Testis (tissue), 3 donors: ENCODE results near the gene ANO9. TPM values are rescaled to one million over a fixed set of nuclear protein-coding genes. Genes with fewer than 3 reads are reported as not detected.

Source experiments
- DNase-seq: peaks from one replicate; pipeline ENCODE4 v3.0.0-alpha.2; 2019
- H3K27ac ChIP-seq, 2 donors: fragments of 200-600 bp; sonication (generic); one replicate each; pipeline ENCODE4 v1.5.1; 2019
- H3K27me3 ChIP-seq: fragments of 200-600 bp; sonication (generic); one replicate; pipeline ENCODE4 v1.5.1; 2019
- H3K36me3 ChIP-seq: fragments of 200-600 bp; sonication (generic); one replicate; pipeline ENCODE4 v1.5.1; 2017; ENCODE audit warnings: low read depth; ENCODE audit errors: missing control alignments
- H3K4me1 ChIP-seq: fragments of 200-600 bp; sonication (generic); one replicate; pipeline ENCODE4 v1.5.1; 2019
- H3K4me3 ChIP-seq, 2 donors: fragments of 200-600 bp; sonication (generic); one replicate each; pipeline ENCODE4 v1.5.1; 2017 to 2019
- H3K9me3 ChIP-seq: fragments of 200-600 bp; sonication (generic); one replicate; pipeline ENCODE4 v1.5.1; 2017
- POLR2A ChIP-seq: fragments of 450-650 bp; IDR thresholded peaks from one replicate; pipeline ENCODE4 v1.6.1; 2017; ENCODE audit warnings: antibody characterized with exemption, mild to moderate bottlenecking, moderate library complexity
- WGBS, 2 donors: methylation state at CpG; one replicate each; pipeline ENCODE4 v1.1.5; 2018; 5-methylcytosine and 5-hydroxymethylcytosine counted together
- intact Hi-C: fragments of 100-400 bp; cut with DNase I; formaldehyde crosslinking; loops from one replicate; pipeline ENCODE4 v1.15.1; 2023; ENCODE audit warnings: low total_unique reads
- polyA plus RNA-seq: library from polyadenylated mRNA; stranded (reverse); fragments of 350-450 nt; fragmentation: Illumina TruSeq; extraction: RNeasy Lipid Tissue Mini Kit (QIAGEN cat#74804); gene quantifications from one replicate; pipeline ENCODE4 v1.2.3, GENCODE V29; 2014; ENCODE audit warnings: low read depth, low replicate concordance; ENCODE audit not compliant: insufficient read depth
- total RNA-seq, 2 donors: library from RNA; depleted of rRNA; stranded (reverse); fragments of >200 nt; gene quantifications; one replicate each; pipeline ENCODE4 v1.2.3, GENCODE V29; 2016
- TF ChIP-seq, protein P1 (sequence below), 3 experiments: fragments of 450-650 bp in 2 of 3; fragments of 200-600 bp in 1 of 3; sonication (generic) in 1 of 3; IDR thresholded peaks; one replicate each; pipeline ENCODE4 v1.5.1; 2016 to 2019; ENCODE audit warnings: antibody characterized with exemption in 3 of 3, mild to moderate bottlenecking in 2 of 3, moderate library complexity in 1 of 3

The ANO9 gene
- total and polyA plus RNA-seq, 3 donors from 2014 or later: 1.6 to 2.9 (median 1.9) TPM

DNA sequence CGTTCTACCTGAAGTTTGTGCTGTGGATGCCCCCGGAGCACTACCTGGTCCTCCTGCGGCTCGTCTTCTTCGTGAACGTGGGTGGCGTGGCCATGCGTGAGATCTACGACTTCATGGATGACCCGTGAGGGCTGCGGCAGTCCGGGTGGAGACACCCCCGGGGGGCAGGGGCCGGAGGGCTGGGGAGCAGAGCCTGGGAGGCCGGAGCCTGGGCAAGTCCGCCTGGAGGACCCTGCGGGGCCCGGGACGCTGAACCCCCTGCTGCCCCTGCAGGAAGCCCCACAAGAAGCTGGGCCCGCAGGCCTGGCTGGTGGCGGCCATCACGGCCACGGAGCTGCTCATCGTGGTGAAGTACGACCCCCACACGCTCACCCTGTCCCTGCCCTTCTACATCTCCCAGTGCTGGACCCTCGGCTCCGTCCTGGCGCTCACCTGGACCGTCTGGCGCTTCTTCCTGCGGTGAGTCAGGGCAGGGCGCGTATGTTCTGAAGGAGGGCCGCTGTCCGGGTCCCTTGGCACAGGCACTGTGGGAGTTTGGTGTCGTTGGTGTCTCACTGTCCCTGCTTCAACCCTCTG is 47.9 kb upstream of the ANO9 start:
- no peaks in the 10 kb centered on the region for H3K36me3 ChIP-seq
- DNase-seq: no peak
- intact Hi-C loops: no loop called here
- no peak overlapping the region for H3K4me3 ChIP-seq
- no peaks in the 10 kb centered on the region for H3K27me3 ChIP-seq
- no peak overlapping the region for H3K27ac ChIP-seq
- TF ChIP-seq, protein P1, sequence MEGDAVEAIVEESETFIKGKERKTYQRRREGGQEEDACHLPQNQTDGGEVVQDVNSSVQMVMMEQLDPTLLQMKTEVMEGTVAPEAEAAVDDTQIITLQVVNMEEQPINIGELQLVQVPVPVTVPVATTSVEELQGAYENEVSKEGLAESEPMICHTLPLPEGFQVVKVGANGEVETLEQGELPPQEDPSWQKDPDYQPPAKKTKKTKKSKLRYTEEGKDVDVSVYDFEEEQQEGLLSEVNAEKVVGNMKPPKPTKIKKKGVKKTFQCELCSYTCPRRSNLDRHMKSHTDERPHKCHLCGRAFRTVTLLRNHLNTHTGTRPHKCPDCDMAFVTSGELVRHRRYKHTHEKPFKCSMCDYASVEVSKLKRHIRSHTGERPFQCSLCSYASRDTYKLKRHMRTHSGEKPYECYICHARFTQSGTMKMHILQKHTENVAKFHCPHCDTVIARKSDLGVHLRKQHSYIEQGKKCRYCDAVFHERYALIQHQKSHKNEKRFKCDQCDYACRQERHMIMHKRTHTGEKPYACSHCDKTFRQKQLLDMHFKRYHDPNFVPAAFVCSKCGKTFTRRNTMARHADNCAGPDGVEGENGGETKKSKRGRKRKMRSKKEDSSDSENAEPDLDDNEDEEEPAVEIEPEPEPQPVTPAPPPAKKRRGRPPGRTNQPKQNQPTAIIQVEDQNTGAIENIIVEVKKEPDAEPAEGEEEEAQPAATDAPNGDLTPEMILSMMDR (IDR thresholded peaks at IDR 0.05): no peak
- no peak for TF ChIP-seq POLR2A
- WGBS, 2 donors: 92 to 93% methylated on average over 14 to 37 of the region's 37 CpGs
- H3K9me3 ChIP-seq: no peaks in the 10 kb centered on the region
- no peaks in the 10 kb centered on the region for H3K4me1 ChIP-seq

DNA sequence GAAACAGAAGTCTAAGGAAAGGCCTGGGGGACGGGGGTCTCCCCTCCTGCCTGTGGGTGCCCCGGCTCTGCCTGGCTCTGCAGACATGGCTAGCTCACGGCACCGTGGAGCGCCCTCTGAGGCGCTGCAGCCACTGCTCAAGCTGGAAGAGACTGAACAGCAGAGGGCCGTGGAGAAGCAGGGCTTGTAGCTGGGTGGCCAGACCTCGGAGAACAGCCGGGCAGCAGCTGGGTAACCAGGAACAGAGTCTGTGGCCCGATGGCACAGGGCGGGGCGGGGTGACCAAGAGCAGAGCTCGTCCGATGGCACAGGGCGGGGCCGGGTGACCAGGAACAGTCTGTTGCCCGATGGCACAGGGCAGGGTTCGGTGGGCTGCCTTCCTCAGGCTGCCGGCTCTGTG is 47.2 kb upstream of the ANO9 start:
- intact Hi-C loops: no loop called here
- no peaks in the 10 kb centered on the region for H3K9me3 ChIP-seq
- no peaks in the 10 kb centered on the region for H3K4me1 ChIP-seq
- WGBS, 2 donors: 87 to 97% methylated on average over 11 to 18 of the region's 19 CpGs
- TF ChIP-seq, protein P1 (IDR thresholded peaks at IDR 0.05): no peak
- TF ChIP-seq POLR2A: no peak
- no peaks in the 10 kb centered on the region for H3K27me3 ChIP-seq
- no peak overlapping the region for H3K27ac ChIP-seq
- DNase-seq: no peak
- H3K4me3 ChIP-seq: no peak overlapping the region
- no peaks in the 10 kb centered on the region for H3K36me3 ChIP-seq

DNA sequence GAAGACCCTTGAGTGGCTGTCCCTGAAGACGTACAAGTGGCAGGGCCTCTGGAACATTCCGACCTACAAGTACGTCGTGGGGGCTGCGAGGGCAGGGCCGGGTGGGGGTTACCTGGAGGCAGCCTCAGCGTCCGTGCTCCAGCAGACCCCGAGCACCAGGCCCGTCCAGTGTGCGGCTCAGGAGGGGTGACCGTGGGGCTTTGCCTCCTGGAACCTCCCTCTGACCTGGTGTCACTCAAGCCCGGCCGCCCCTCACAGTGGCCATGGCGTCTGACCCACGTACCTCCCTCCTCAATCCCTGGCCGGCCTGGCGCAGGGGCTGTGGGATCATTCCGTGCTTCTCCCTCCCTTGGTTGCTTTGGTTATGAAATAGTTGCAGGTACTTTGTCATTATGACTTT is 46.8 kb upstream of the ANO9 start:
- no peak for DNase-seq
- no peak overlapping the region for H3K4me3 ChIP-seq
- H3K27ac ChIP-seq: no peak overlapping the region
- WGBS, 2 donors: 90 to 92% methylated on average over 9 to 19 of the region's 19 CpGs
- no peaks in the 10 kb centered on the region for H3K36me3 ChIP-seq
- TF ChIP-seq, protein P1 (IDR thresholded peaks at IDR 0.05): no peak
- TF ChIP-seq POLR2A: no peak
- H3K4me1 ChIP-seq: no peaks in the 10 kb centered on the region
- intact Hi-C loops: no loop called here
- H3K9me3 ChIP-seq: no peaks in the 10 kb centered on the region
- no peaks in the 10 kb centered on the region for H3K27me3 ChIP-seq

DNA sequence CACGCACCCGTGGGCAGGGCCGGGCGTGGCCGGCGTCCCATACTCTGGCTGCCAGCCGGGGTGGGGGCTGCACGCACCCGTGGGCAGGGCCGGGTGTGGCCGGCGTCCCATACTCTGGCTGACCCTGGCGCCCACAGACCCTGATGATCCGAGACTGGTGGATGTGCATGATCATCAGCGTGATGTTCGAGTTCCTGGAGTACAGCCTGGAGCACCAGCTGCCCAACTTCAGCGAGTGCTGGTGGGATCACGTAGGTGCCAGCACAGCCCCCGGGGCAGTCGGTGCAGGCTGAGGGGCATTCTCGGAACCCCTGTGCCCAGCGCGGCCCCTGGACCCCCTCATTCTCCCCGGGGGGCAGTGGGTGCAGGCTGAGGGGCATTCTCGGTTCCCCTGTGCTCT is 46.3 kb upstream of the ANO9 start:
- Histone ChIP-seq H3K27ac (no peak overlapping the region), H3K9me3 (no peaks in the 10 kb centered on the region), H3K27me3 (no peaks in the 10 kb centered on the region), H3K36me3 (no peaks in the 10 kb centered on the region), H3K4me1 (no peaks in the 10 kb centered on the region), H3K4me3 (no peak overlapping the region)
- intact Hi-C loops: no loop called here
- 90% methylated on average over 22 of the region's 25 CpGs; no CpG with 5 or more reads in 1 of the 2 donors for WGBS, 2 donors
- TF ChIP-seq, protein P1 (IDR thresholded peaks at IDR 0.05): no peak
- TF ChIP-seq POLR2A: no peak
- no peak for DNase-seq

DNA sequence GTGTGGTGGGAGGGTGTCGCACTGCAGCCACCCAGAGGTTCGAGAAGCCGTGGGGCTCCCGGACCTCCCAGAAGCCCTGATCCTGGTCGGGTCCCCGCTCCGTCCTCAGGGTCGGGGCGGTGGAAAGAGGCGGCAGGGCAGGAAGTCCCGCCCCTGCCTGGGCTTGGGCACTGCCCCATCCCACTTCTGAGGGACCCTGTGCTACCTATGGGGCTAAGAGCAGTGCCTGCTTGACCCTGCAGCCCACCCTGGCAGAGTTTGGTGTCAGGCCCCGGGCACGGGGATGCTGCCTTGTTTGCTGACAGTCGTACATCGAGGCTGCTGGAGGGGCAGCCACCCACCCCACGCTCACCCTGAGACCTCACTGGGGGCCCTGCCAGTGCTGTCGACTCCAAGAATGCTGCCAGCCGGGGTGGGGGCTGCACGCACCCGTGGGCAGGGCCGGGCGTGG is 45.8 kb upstream of the ANO9 start:
- TF ChIP-seq POLR2A: no peak
- TF ChIP-seq, protein P1 (IDR thresholded peaks at IDR 0.05): no peak
- H3K27me3 ChIP-seq: no peaks in the 10 kb centered on the region

More for the DNA sequence above, 45.8 kb upstream of the ANO9 start:
- intact Hi-C loops: no loop called here
- no peak for DNase-seq
- H3K27ac ChIP-seq: no peak overlapping the region
- WGBS, 2 donors: 80 to 86% methylated on average over 4 to 17 of the region's 22 CpGs
- no peaks in the 10 kb centered on the region for H3K4me1 ChIP-seq
- no peaks in the 10 kb centered on the region for H3K9me3 ChIP-seq
- no peaks in the 10 kb centered on the region for H3K36me3 ChIP-seq
- no peak overlapping the region for H3K4me3 ChIP-seq
